ENCODE results near the gene NDOR1. TPM values are rescaled to one million over a fixed set of nuclear protein-coding genes. Genes with fewer than 3 reads are reported as not detected.

The NDOR1 gene
- total RNA-seq, 4 donors from 2014 or later = 4.5 to 14.9 TPM; not detected in 2

DNA sequence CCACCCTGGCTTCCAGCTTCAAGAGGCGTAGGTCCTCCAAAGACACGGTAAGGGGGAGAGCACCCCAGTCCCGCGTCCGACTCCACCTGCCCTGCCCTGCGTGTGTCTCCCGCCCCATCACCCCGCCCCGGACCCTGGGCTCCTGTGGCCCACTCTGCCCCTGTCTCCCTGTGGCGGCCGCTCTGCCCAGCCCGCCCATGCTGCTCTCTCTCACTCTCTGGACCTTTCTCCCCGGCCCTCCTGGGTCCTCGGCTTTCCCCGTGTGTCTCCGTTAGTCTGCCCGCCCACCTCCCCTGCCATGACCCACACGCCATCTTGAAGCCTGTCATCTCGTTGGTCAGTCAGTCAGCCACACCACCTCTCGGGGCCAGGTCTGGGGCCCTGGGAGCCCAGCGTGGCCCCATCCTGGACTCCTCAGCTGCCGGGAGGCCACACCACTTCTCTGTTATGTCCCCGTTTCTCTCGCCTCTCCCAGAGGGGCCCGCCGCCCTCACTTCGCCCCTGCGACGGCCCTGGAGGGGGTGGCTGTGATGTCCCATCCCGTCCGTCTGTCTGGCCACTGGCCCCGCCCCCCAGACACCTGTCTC, 40.2 kb upstream of the NDOR1 start:
- Histone ChIP-seq H3K9me3 (no peaks in the 10 kb centered on the region), H3K27me3 (peaks cover 60 to 78% of the 10 kb centered on the region in 2 donors), H3K4me1 (peaks cover 4 to 38% of the 10 kb centered on the region in 2 donors), H3K36me3 (no peaks in the 10 kb centered on the region), H3K4me3 (no peak overlapping the region), H3K27ac (no peak overlapping the region)
- intact Hi-C loops (cut with DNase I; ENCODE audit: low total_unique reads) = no loop called here
- TF ChIP-seq CTCF (IDR thresholded peaks at IDR 0.05) (no peak), POLR2A (IDR thresholded peaks at IDR 0.05) (no peak)
- no peak for DNase-seq

- TF ChIP-seq CTCF (IDR thresholded peaks at IDR 0.05) = no peak
- no peak for TF ChIP-seq POLR2A (IDR thresholded peaks at IDR 0.05)
Observed at GRCh38 chr9:137166380-137167229, 38.9 kb upstream of the NDOR1 start.

GRCh38 chr9:137167277-137167746, 38.2 kb upstream of the NDOR1 start:
- no peak overlapping the region for H3K27ac ChIP-seq
- no peak for DNase-seq
- peaks cover 4 to 28% of the 10 kb centered on the region in 2 donors for H3K4me1 ChIP-seq
- intact Hi-C loops (cut with DNase I; ENCODE audit: low total_unique reads) = no loop called here
- TF ChIP-seq POLR2A (IDR thresholded peaks at IDR 0.05) (no peak), CTCF (IDR thresholded peaks at IDR 0.05) (no peak)
- peaks cover 42 to 64% of the 10 kb centered on the region in 2 donors for H3K27me3 ChIP-seq
- H3K36me3 ChIP-seq = no peaks in the 10 kb centered on the region
- no peak overlapping the region for H3K4me3 ChIP-seq
- H3K9me3 ChIP-seq = no peaks in the 10 kb centered on the region

More at GRCh38 chr9:137166380-137167229, 38.9 kb upstream of the NDOR1 start:
- H3K4me1 ChIP-seq = peaks cover 4 to 35% of the 10 kb centered on the region in 2 donors
- H3K36me3 ChIP-seq = no peaks in the 10 kb centered on the region
- H3K4me3 ChIP-seq = no peak overlapping the region
- intact Hi-C loops (cut with DNase I; ENCODE audit: low total_unique reads) = no loop called here
- no peak for DNase-seq
- no peak overlapping the region for H3K27ac ChIP-seq
- H3K27me3 ChIP-seq = peaks cover 50 to 70% of the 10 kb centered on the region in 2 donors
- H3K9me3 ChIP-seq = no peaks in the 10 kb centered on the region

GRCh38 chr9:137167747-137168572, 37.5 kb upstream of the NDOR1 start:
- H3K27ac ChIP-seq = no peak overlapping the region
- peaks cover 38 to 58% of the 10 kb centered on the region in 2 donors for H3K27me3 ChIP-seq
- peaks cover 4 to 22% of the 10 kb centered on the region in 2 donors for H3K4me1 ChIP-seq
- H3K36me3 ChIP-seq = no peaks in the 10 kb centered on the region
- H3K9me3 ChIP-seq = no peaks in the 10 kb centered on the region
- intact Hi-C loops (cut with DNase I; ENCODE audit: low total_unique reads) = no loop called here
- no peak for DNase-seq
- TF ChIP-seq POLR2A (IDR thresholded peaks at IDR 0.05) (no peak), CTCF (IDR thresholded peaks at IDR 0.05) (no peak)
- peak overlapping the region in 1 of 2 donors; percentile 11 for H3K4me3 ChIP-seq
